Liver (tissue), 9 donors: Measurements from ENCODE around the gene VEGFD. TPM values are rescaled to one million over a fixed set of nuclear protein-coding genes. Genes with fewer than 3 reads are reported as not detected.

ENCODE experiments used
- DNase-seq: peaks from one replicate; pipeline ENCODE4 v3.0.0-alpha.2; 2017; ENCODE audit warnings: low spot score
- H3K27ac ChIP-seq, 2 donors: one replicate each; pipeline ENCODE4 v1.7.0; 2013; ENCODE audit warnings: inconsistent platforms in 2 of 2, low read length in 2 of 2, control low read depth in 1 of 2, low read depth in 1 of 2, mild to moderate bottlenecking in 1 of 2
- H3K27me3 ChIP-seq, 4 donors: one replicate each; pipeline versions ENCODE4 v1.6.1 to v1.7.0; 2013; ENCODE audit warnings: low read length in 3 of 4, inconsistent platforms in 1 of 4, mild to moderate bottlenecking in 1 of 4, moderate library complexity in 1 of 4; ENCODE audit not compliant: control insufficient read depth in 4 of 4, insufficient read depth in 4 of 4
- H3K36me3 ChIP-seq, 4 donors: one replicate each; pipeline versions ENCODE4 v1.6.1 to v1.7.0; 2013; ENCODE audit warnings: low read length in 3 of 4, mild to moderate bottlenecking in 3 of 4, low read depth in 1 of 4, moderate library complexity in 1 of 4; ENCODE audit not compliant: control insufficient read depth in 4 of 4, insufficient read depth in 3 of 4
- H3K4me1 ChIP-seq, 4 donors: one replicate each; pipeline versions ENCODE4 v1.6.1 to v1.7.0; 2013; ENCODE audit warnings: low read length in 3 of 4, mild to moderate bottlenecking in 3 of 4, moderate library complexity in 1 of 4; ENCODE audit not compliant: control insufficient read depth in 4 of 4, insufficient read depth in 4 of 4
- H3K4me3 ChIP-seq, 3 donors: one replicate each; pipeline versions ENCODE4 v1.6.1 to v1.7.0; 2013; ENCODE audit warnings: low read length in 3 of 3, control low read depth in 1 of 3, low read depth in 1 of 3, mild to moderate bottlenecking in 1 of 3
- H3K9ac ChIP-seq, 2 donors: one replicate each; pipeline ENCODE4 v1.7.0; 2013; ENCODE audit warnings: low read length in 2 of 2, mild to moderate bottlenecking in 2 of 2, moderate library complexity in 2 of 2, control low read depth in 1 of 2, low read depth in 1 of 2
- H3K9me3 ChIP-seq, 4 donors: one replicate each; pipeline versions ENCODE4 v1.6.1 to v1.7.0; 2013; ENCODE audit warnings: low read length in 3 of 4; ENCODE audit not compliant: control insufficient read depth in 4 of 4
- EGR1 ChIP-seq, 2 donors: IDR thresholded peaks; 2 replicates each; pipeline ENCODE4 v1.6.1; 2016 to 2018; ENCODE audit warnings: antibody characterized with exemption in 2 of 2, low read depth in 2 of 2
- FOXA1 ChIP-seq: IDR thresholded peaks from 2 replicates; pipeline ENCODE4 v1.6.1; 2016; ENCODE audit warnings: antibody characterized with exemption
- FOXA2 ChIP-seq: IDR thresholded peaks from 2 replicates; pipeline ENCODE4 v1.6.1; 2016; ENCODE audit warnings: antibody characterized with exemption
- GABPA ChIP-seq, 2 donors: IDR thresholded peaks in 1 of 2; conservative IDR thresholded peaks in 1 of 2; 2 replicates each; pipeline ENCODE4 v1.6.1; 2016; ENCODE audit warnings: antibody characterized with exemption in 2 of 2, mild to moderate bottlenecking in 1 of 2, moderate library complexity in 1 of 2
- HNF4A ChIP-seq, 2 donors: conservative IDR thresholded peaks; 2 replicates each; pipeline ENCODE4 v1.6.1; 2016; ENCODE audit warnings: antibody characterized with exemption in 2 of 2, mild to moderate bottlenecking in 2 of 2
- HNF4G ChIP-seq: IDR thresholded peaks from 2 replicates; pipeline ENCODE4 v1.6.1; 2016; ENCODE audit warnings: antibody characterized with exemption
- JUND ChIP-seq, 2 donors: IDR thresholded peaks; 2 replicates each; pipeline ENCODE4 v1.6.1; 2016; ENCODE audit warnings: antibody characterized with exemption in 2 of 2
- MAX ChIP-seq: IDR thresholded peaks from 2 replicates; pipeline ENCODE4 v1.6.1; 2016; ENCODE audit warnings: antibody characterized with exemption
- NR2F2 ChIP-seq: IDR thresholded peaks from 2 replicates; pipeline ENCODE4 v1.6.1; 2016; ENCODE audit warnings: antibody characterized with exemption
- REST ChIP-seq: IDR thresholded peaks from 2 replicates; pipeline ENCODE4 v1.6.1; 2016; ENCODE audit warnings: antibody characterized with exemption, mild to moderate bottlenecking
- RXRA ChIP-seq, 2 donors: IDR thresholded peaks; 2 replicates each; pipeline ENCODE4 v1.6.1; 2017 to 2018; ENCODE audit warnings: antibody characterized with exemption in 2 of 2, mild to moderate bottlenecking in 1 of 2
- SP1 ChIP-seq: IDR thresholded peaks from 2 replicates; pipeline ENCODE4 v1.6.1; 2018; ENCODE audit warnings: antibody characterized with exemption, mild to moderate bottlenecking
- TAF1 ChIP-seq: conservative IDR thresholded peaks from 2 replicates; pipeline ENCODE4 v1.6.1; 2016; ENCODE audit warnings: antibody characterized with exemption, mild to moderate bottlenecking
- YY1 ChIP-seq: IDR thresholded peaks from 2 replicates; pipeline ENCODE4 v1.6.1; 2016; ENCODE audit warnings: antibody characterized with exemption, mild to moderate bottlenecking
- WGBS: extraction: QIAGEN DNeasy Blood & Tissue Kit; methylation state at CpG from one replicate; pipeline ENCODE4 v1.1.7; 2013; 5-methylcytosine and 5-hydroxymethylcytosine counted together
- polyA plus RNA-seq, 2 donors: library from polyadenylated mRNA; stranded (reverse) in 1 of 2; unstranded in 1 of 2; fragments of 200-250 nt in 1 of 2; fragments of >200 nt in 1 of 2; fragmentation: Nextera tagmentation in 1 of 2; extraction: Ambion mirVana in 1 of 2; gene quantifications; one replicate each; pipeline versions ENCODE4 v1.2.1 to v1.2.3, GENCODE V29; 2013 to 2015
- total RNA-seq, 2 donors: library from RNA; depleted of rRNA; stranded (reverse); fragments of >200 nt; gene quantifications; one replicate each; pipeline ENCODE4 v1.2.3, GENCODE V29; 2014
- TF ChIP-seq, protein P1 (sequence below): IDR thresholded peaks from 2 replicates; pipeline ENCODE4 v1.6.1; 2016; ENCODE audit warnings: antibody characterized with exemption
- TF ChIP-seq, protein P2 (sequence below): fragments of 150-350 bp; IDR thresholded peaks from 2 replicates; pipeline ENCODE4 v1.5.1; 2017; ENCODE audit warnings: improper control_type of control experiment, low read depth, low read length; ENCODE audit not compliant: missing input control
- TF ChIP-seq, protein P3 (sequence below): IDR thresholded peaks from 2 replicates; pipeline ENCODE4 v1.6.1; 2016; ENCODE audit warnings: antibody characterized with exemption
- donor health status: healthy.
- donor health status: healthy.
- donor health status: healthy.
- donor health status: healthy.
- donor health status: healthy.

Gene VEGFD
- total and polyA plus RNA-seq, 4 donors = 0.05 to 4.5 (median 0.64) TPM

- no peak for TF ChIP-seq YY1
- TF ChIP-seq SP1 = no peak
- no peak for TF ChIP-seq NR2F2
- TF ChIP-seq JUND (IDR thresholded peaks at IDR 0.05) = no peak
- TF ChIP-seq, protein P1, sequence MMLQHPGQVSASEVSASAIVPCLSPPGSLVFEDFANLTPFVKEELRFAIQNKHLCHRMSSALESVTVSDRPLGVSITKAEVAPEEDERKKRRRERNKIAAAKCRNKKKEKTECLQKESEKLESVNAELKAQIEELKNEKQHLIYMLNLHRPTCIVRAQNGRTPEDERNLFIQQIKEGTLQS = no peak
- no peak for TF ChIP-seq RXRA (IDR thresholded peaks at IDR 0.05)
- TF ChIP-seq MAX = no peak
- TF ChIP-seq, protein P2, sequence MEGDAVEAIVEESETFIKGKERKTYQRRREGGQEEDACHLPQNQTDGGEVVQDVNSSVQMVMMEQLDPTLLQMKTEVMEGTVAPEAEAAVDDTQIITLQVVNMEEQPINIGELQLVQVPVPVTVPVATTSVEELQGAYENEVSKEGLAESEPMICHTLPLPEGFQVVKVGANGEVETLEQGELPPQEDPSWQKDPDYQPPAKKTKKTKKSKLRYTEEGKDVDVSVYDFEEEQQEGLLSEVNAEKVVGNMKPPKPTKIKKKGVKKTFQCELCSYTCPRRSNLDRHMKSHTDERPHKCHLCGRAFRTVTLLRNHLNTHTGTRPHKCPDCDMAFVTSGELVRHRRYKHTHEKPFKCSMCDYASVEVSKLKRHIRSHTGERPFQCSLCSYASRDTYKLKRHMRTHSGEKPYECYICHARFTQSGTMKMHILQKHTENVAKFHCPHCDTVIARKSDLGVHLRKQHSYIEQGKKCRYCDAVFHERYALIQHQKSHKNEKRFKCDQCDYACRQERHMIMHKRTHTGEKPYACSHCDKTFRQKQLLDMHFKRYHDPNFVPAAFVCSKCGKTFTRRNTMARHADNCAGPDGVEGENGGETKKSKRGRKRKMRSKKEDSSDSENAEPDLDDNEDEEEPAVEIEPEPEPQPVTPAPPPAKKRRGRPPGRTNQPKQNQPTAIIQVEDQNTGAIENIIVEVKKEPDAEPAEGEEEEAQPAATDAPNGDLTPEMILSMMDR = no peak
- Histone ChIP-seq H3K27ac (no peak overlapping the region), H3K27me3 (no peaks in the 10 kb centered on the region), H3K4me1 (no peaks in the 10 kb centered on the region), H3K36me3 (no peaks in the 10 kb centered on the region), H3K9me3 (no peaks in the 10 kb centered on the region), H3K4me3 (no peak overlapping the region), H3K9ac (no peak overlapping the region)
- DNase-seq = no peak
- WGBS = 90% methylated on average over 2 of the region's 2 CpGs
Observed at GRCh38 chrX:15430076-15430475, 45.9 kb upstream of the VEGFD start.

- 90% methylated on average over 1 of the region's 1 CpG for WGBS
- H3K36me3 ChIP-seq = no peaks in the 10 kb centered on the region
- no peak overlapping the region for H3K9ac ChIP-seq
- H3K27me3 ChIP-seq = no peaks in the 10 kb centered on the region
- H3K4me1 ChIP-seq = no peaks in the 10 kb centered on the region
- no peak overlapping the region for H3K4me3 ChIP-seq
- no peak for DNase-seq
- H3K9me3 ChIP-seq = no peaks in the 10 kb centered on the region
- no peak for TF ChIP-seq GABPA (IDR thresholded peaks at IDR 0.05 in 1 of 2, conservative IDR thresholded peaks at IDR 0.05 in 1 of 2)
- no peak for TF ChIP-seq REST
- no peak for TF ChIP-seq YY1
- TF ChIP-seq, protein P3, sequence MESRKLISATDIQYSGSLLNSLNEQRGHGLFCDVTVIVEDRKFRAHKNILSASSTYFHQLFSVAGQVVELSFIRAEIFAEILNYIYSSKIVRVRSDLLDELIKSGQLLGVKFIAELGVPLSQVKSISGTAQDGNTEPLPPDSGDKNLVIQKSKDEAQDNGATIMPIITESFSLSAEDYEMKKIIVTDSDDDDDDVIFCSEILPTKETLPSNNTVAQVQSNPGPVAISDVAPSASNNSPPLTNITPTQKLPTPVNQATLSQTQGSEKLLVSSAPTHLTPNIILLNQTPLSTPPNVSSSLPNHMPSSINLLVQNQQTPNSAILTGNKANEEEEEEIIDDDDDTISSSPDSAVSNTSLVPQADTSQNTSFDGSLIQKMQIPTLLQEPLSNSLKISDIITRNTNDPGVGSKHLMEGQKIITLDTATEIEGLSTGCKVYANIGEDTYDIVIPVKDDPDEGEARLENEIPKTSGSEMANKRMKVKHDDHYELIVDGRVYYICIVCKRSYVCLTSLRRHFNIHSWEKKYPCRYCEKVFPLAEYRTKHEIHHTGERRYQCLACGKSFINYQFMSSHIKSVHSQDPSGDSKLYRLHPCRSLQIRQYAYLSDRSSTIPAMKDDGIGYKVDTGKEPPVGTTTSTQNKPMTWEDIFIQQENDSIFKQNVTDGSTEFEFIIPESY = no peak
- no peak for TF ChIP-seq TAF1
- no peak for TF ChIP-seq EGR1 (IDR thresholded peaks at IDR 0.05; ENCODE audit: low read depth in 2 of 2)
- TF ChIP-seq, protein P1 = no peak
- TF ChIP-seq HNF4G = no peak
- TF ChIP-seq HNF4A (conservative IDR thresholded peaks at IDR 0.05) = no peak
- no peak for TF ChIP-seq SP1
- no peak for TF ChIP-seq FOXA1
- TF ChIP-seq NR2F2 = no peak
- no peak for TF ChIP-seq FOXA2
- no peak overlapping the region for H3K27ac ChIP-seq
Observed at GRCh38 chrX:15425024-15425423, 40.8 kb upstream of the VEGFD start.
